ENCODE data around the gene RAI1. TPM values are rescaled to one million over a fixed set of nuclear protein-coding genes. Genes with fewer than 3 reads are reported as not detected.
A peak's percentile ranks its signal among the peaks of the same experiment; 100 is the strongest.
"Not testable (repeated sequence)": the region's sequence is repeated elsewhere in the genome, so short reads cannot be mapped to it uniquely, and the experiment has no call there.

The RAI1 gene
- total RNA-seq, 1 donor from 2014 or later: 40.1 TPM

- Mint-ChIP-seq H3K4me1 (ENCODE audit: unreplicated experiment) (no peaks in the 10 kb centered on the region), H3K4me3 (ENCODE audit: unreplicated experiment) (no peak overlapping the region), H3K27ac (ENCODE audit: unreplicated experiment) (no peak overlapping the region), H3K36me3 (ENCODE audit: unreplicated experiment) (no peaks in the 10 kb centered on the region), H3K9me3 (ENCODE audit: unreplicated experiment) (no peaks in the 10 kb centered on the region), H3K27me3 (ENCODE audit: unreplicated experiment) (peaks cover 3% of the 10 kb centered on the region)
- DNase-seq (ENCODE audit: extremely low spot score, unreplicated experiment): no peak
- TF ChIP-seq CTCF (IDR thresholded peaks at IDR 0.05): no peak
These were observed 44.9 kb upstream of the RAI1 start for GRCh38 chr17:17636272-17636885.

- peaks cover 3% of the 10 kb centered on the region for H3K27me3 Mint-ChIP-seq (ENCODE audit: unreplicated experiment)
- no peaks in the 10 kb centered on the region for H3K4me1 Mint-ChIP-seq (ENCODE audit: unreplicated experiment)
- no peak overlapping the region for H3K27ac Mint-ChIP-seq (ENCODE audit: unreplicated experiment)
- H3K9me3 Mint-ChIP-seq (ENCODE audit: unreplicated experiment): no peaks in the 10 kb centered on the region
- H3K36me3 Mint-ChIP-seq (ENCODE audit: unreplicated experiment): no peaks in the 10 kb centered on the region
- no peak for DNase-seq (ENCODE audit: extremely low spot score, unreplicated experiment)
- TF ChIP-seq CTCF (IDR thresholded peaks at IDR 0.05): no peak
- no peak overlapping the region for H3K4me3 Mint-ChIP-seq (ENCODE audit: unreplicated experiment)
These were observed 42.8 kb upstream of the RAI1 start for GRCh38 chr17:17638467-17638866.

GRCh38 chr17:17639661-17640270 lies 41.5 kb upstream of the RAI1 start:
- H3K9me3 Mint-ChIP-seq (ENCODE audit: unreplicated experiment); H3K4me3 Mint-ChIP-seq (ENCODE audit: unreplicated experiment); H3K4me1 Mint-ChIP-seq (ENCODE audit: unreplicated experiment); H3K27me3 Mint-ChIP-seq (ENCODE audit: unreplicated experiment); H3K36me3 Mint-ChIP-seq (ENCODE audit: unreplicated experiment); DNase-seq (ENCODE audit: extremely low spot score, unreplicated experiment); H3K27ac Mint-ChIP-seq (ENCODE audit: unreplicated experiment): not testable (repeated sequence)

- DNase-seq (ENCODE audit: extremely low spot score, unreplicated experiment): no peak
- Mint-ChIP-seq H3K27ac (ENCODE audit: unreplicated experiment) (no peak overlapping the region), H3K9me3 (ENCODE audit: unreplicated experiment) (no peaks in the 10 kb centered on the region), H3K4me1 (ENCODE audit: unreplicated experiment) (no peaks in the 10 kb centered on the region), H3K36me3 (ENCODE audit: unreplicated experiment) (no peaks in the 10 kb centered on the region), H3K27me3 (ENCODE audit: unreplicated experiment) (no peaks in the 10 kb centered on the region), H3K4me3 (ENCODE audit: unreplicated experiment) (no peak overlapping the region)
- TF ChIP-seq CTCF (IDR thresholded peaks at IDR 0.05): peak; percentile 94
These were observed 39.4 kb upstream of the RAI1 start for GRCh38 chr17:17641621-17642409.

- not testable (repeated sequence) for H3K9me3 Mint-ChIP-seq (ENCODE audit: unreplicated experiment)
These were observed 36.1 kb upstream of the RAI1 start for GRCh38 chr17:17645148-17645547.

GRCh38 chr17:17645961-17646360 lies 35.3 kb upstream of the RAI1 start:
- Mint-ChIP-seq H3K4me1 (ENCODE audit: unreplicated experiment) (no peaks in the 10 kb centered on the region), H3K36me3 (ENCODE audit: unreplicated experiment) (no peaks in the 10 kb centered on the region), H3K27me3 (ENCODE audit: unreplicated experiment) (peaks cover 3% of the 10 kb centered on the region), H3K9me3 (ENCODE audit: unreplicated experiment) (peaks cover 3% of the 10 kb centered on the region), H3K4me3 (ENCODE audit: unreplicated experiment) (no peak overlapping the region), H3K27ac (ENCODE audit: unreplicated experiment) (no peak overlapping the region)
- no peak for DNase-seq (ENCODE audit: extremely low spot score, unreplicated experiment)
- TF ChIP-seq CTCF (IDR thresholded peaks at IDR 0.05): no peak

More at GRCh38 chr17:17645148-17645547, 36.1 kb upstream of the RAI1 start:
- not testable (repeated sequence) for H3K36me3 Mint-ChIP-seq (ENCODE audit: unreplicated experiment); H3K4me1 Mint-ChIP-seq (ENCODE audit: unreplicated experiment); H3K27me3 Mint-ChIP-seq (ENCODE audit: unreplicated experiment); H3K4me3 Mint-ChIP-seq (ENCODE audit: unreplicated experiment); DNase-seq (ENCODE audit: extremely low spot score, unreplicated experiment); H3K27ac Mint-ChIP-seq (ENCODE audit: unreplicated experiment)
